Suppressor macrophage treated with lipopolysaccharide for 1 hour (primary cell): ENCODE measurements around the gene PRR18.

Experiments used
- DNase-seq, 3 donors: peaks; one replicate each; pipeline ENCODE4 v3.0.0-alpha.2; 2020 to 2022

PRR18 gene

DNA sequence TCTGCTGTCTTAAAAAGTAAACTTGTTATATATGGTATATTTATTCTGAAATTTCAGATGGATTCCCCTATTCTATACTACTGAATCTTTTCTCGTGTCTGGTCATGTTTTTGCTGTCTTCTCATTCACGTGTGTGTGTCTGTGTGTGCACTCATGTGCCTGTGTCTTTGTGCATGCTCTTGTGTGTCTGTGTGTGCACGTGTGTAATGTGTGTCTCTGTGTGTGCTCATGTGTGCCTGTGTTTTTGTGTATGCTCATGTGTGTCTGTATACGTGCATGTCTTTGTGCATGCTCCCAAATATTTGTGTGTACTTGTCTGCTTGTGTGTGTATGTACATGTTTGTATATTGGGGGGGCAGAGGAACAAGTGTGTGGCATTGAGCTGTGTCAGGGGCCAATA is 34.0 kb downstream of the PRR18 start:
- no peak for DNase-seq

DNA sequence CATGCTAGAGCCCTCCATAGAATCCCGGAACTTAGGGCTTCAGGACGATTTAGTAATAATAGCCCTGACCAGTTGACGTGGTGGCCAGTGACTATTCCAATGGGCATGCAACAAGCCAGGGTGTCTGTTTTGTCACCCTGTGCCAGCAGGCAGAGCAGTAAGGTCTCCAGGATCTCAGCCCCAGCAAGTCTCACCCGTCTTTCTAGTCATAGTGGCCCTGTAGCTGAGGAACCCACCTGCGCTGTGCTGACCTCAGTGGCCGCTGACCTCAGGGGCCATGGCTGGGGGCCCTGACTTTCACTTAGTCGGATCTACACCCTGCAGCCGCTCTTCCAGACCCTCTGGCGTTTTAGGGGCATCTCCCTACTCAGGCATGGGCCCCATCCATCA is 36.8 kb downstream of the PRR18 start:
- DNase-seq: no peak

DNA sequence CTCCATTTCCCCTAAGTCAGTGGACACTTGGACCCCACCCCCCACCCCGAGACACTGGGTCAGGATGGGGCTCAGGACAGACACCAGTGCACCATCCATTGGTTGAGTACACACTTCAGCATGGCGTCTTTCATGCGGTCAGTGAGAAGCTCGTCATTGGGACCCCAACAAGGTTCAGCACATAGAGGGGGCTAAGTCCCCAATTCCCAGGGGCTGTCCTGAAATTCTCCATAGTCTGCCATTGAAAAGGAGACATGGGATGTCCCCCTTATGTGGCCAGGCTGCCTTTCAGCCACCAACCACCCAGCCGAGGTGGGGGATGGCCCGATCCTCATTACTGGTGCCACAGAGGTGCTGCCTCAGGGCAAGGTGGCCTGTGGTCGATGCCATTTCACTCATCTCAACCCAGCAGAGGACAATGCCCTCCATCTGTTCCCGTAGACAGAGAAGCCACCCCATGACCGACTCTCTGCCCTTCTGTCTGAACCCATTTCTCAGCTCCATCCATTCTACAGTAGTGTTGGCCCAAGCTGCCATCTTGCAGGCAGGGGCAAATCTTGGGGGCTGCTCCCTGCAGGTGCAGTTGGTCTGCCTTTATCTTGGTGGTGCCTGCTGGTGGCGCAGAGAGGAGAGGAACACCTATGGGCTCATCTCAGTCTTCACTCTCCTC is 37.4 kb downstream of the PRR18 start:
- DNase-seq: no peak

DNA sequence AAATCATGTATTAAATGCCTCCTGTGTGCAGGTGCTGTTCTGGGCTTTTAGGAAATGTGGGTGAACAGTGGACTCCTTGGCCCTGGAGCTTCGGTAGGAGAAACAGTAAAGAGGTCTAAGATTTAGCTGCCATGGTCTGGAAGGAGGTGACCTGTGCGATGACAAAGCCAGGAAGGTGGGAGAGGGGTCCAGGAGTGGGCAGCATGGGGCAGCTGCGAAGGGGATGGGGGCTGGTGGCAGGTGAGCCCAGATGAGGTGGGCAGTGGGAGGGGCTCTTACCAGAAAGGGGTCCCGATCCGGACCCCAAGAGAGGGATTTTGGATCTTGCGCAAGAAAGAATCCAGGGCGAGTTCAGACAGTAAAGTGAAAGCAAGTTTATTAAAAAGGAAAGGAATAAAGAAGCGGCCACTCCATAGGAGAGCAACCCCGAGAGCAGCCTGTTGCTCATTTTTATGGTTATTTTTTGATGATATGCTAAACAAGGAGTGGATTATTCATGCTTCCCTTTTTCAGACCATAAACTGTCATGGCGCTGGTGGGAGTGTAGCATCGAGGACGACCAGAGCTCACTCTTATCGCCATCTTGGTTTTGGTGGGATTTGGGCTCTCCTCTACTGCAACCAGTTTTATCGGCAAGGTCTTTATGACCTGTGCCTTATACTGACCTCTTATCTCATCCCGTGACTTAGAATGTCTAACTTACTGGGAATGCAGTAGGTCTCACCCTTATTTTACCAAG is 38.7 kb downstream of the PRR18 start:
- DNase-seq: peak in 1 of 3 donors; percentile 32

DNA sequence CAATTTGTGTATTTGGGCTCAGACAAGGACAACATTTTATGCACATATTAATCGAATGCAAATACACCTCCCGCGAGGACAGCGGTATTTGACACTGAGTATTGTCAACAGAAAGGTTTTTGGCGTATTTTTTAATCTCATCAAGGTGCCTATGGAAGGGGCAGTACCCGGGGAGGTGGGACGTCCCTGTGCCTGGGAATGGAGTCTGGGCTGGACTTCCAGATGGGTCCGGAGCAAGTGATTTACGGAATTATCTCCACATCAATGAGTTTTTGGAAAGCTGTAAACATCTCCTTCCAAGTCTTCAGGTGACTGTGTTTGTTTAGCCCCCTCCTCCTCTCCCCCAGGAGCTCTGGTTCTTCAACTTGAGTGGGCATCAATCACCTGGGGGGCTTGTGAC is 39.8 kb downstream of the PRR18 start:
- DNase-seq: no peak

DNA sequence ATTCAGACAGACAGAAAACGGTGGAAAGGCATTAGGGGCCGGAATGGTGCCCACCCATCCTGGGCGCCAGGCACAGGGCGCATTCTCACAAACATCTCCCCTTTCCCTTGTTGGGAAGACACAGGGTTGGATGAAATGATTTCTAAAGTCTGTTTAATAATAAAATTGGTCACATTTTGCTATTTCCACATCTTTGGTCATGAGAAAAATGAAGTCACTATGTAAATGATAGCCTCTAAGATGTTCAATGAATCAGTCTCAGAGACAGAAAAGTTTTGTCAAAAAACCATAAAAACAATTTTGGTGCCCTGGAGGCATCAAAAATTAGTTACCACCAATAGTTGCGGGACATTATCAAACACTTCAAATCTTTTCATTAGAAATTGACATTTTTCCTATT is 40.7 kb downstream of the PRR18 start:
- DNase-seq: peak; percentile 21 to 72 (median 64)

DNA sequence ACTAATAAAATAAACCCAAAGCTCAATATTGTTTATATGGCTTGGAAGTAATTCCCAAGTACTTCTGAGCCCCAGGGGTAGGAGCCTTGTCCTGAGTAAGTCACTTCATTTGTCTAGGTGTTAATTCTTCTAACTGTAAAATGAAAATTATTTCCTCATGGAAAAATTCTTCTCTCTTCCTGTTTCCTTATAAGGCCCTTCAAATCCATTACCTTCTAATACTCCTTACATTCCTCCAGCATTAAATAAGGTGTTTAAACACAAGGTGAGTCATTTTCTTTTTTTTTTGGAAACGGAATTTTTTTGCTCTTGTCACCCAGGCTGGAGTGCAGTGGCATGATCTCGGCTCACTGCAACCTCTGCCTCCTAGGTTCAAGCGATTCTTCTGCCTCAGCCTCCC is 41.9 kb downstream of the PRR18 start:
- DNase-seq: no peak

DNA sequence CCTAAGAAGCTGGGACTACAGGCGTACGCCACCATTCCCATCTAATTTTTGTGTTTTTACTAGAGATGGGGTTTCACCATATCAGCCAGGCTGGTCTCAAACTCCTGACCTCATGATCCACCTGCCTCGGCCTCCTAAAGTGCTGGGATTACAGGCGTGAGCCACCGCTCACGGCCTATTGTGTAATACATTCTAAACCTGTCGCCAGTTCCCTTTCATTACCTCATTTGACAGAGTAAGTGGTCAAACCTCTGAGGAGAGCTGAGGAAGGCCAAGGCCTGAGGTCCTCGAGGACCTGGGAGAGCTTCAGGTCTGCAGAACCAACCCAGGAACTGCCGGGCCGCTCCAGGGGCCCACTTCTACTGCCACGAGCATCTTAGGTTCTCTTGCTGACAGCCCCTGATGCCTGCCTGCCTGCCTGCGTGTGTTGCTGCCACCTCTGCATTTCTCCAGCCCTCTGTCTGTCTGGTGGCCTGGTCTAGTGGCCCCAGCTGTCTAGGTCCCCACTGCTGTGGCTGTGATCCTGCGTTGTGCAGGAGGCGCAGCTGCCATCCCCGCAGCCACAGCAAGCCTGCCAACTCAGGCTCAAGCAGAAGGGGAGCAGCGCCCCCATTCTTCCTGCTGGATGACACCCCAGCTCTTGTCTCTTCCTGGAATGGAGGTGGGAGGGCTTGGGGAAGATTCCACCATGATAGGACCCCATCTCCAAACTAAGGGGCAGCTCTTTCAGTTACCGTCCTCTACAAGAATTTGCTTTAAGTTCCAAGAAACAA is 45.3 kb downstream of the PRR18 start:
- peak in 1 of 3 donors; percentile 40 for DNase-seq

DNA sequence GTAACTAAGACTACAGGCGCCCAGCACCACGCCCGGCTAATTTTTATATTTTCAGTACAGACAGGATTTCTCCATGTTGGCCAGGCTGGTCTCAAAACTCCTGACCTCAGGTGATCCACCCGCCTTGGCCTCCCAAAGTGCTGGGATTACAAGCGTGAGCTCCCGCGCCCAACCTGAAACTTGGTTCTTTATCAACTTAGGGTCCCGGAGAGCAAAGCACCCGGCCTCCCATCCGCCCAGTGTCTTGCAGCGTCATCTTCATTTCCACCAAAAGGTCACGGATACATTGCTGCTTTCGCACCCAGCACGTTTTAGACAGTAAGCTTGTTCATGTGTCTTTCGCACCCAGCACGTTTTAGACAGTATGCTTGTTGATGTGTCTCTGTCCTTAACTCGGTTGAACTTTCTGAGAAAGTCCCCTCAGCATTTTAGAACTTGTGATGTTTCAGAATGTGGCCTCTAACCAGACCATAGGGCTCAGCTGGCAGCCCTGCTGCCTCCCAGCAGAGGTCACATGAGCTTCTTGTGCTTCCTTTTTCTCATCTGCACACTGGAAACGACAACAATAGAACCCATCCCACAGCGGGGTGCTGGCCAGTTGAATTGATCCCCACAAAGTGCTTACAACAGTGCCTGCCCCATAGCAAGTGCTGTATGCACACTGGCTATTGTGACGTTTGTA is 48.8 kb downstream of the PRR18 start:
- peak; percentile 60 to 84 (median 74) for DNase-seq

DNA sequence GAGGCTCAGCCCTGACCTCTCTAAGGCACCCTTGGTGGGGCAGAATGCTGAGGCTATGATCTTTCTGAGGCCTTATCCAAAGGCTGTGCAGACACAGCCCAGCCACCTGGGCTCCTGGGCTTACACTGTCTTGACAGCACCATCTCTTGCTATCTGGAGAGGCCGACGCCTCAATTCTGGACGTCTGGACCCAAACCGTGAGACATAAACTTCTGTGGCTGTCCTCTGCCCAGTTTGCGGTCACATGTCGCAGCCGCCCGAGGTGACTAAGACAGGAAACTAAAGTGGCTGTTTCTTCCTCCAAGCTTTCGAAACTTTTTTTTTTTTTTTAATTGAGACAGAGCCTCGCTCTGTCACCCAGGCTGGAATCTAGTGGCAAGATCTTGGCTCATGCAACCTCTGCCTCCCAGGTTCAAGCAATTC is 49.3 kb downstream of the PRR18 start:
- peak; percentile 88 to 95 (median 93) for DNase-seq

DNA sequence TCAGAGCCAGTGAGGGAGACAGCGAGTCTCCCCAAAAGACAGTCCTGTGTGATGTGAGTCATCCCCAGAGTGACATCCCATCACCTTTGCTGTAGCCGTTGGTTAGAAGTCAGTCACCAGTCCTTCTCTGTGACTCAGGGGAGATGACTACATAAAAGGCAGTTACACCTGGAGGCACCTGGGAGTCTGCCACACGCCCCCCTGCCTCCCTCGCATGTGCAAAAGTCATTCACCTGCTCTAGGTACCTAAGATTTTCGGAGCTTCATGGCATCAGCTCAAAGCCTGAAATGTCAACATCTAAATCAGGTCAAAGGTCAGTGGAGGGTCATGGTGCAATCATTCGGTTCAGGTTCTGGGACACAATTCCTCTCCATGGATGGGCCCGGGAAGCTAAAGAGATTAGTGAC is 50.3 kb downstream of the PRR18 start:
- DNase-seq: no peak
